Measurements from ENCODE around the gene NOVA2. TPM values are rescaled to one million over a fixed set of nuclear protein-coding genes. Genes with fewer than 3 reads are reported as not detected.

Gene NOVA2
- total RNA-seq, 4 donors from 2014 or later, result 0.67 to 5.1 (median 3.0) TPM

DNA sequence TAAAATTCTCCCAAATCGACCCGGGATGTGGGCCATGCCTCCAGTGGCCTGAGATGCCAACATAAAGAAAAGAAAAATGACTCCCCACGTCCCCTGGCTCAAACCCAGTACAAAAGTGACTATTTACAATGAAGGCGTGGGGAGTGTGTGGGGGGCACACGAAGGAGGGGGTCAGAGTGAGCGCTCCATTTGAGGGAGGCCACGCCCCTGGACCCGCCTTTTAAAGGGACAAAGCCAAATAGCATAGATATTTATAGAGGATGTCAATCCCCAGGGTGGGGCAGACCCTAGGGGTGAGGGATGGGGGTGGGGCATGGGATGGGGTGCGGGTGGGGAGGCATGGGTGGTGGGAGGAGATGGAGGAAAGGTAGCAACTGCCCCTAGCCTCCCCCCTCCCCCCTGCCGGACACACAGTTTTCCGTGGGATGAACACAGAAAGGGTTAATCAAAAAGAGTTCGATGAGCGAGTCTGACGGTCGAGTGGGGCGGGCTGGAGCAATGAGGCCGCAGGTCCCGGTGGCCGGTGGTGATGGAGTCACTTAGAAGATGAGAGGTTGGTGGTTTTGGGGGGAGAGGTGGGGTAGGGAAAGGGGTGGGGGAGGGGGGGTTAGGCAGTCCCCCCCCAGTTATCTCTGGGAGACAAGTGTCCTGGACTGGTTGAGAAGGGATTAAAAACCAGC, 39.0 kb downstream of the NOVA2 start:
- Histone ChIP-seq H3K36me3 (no peaks in the 10 kb centered on the region), H3K27me3 (peaks cover 92% of the 10 kb centered on the region), H3K4me1 (no peaks in the 10 kb centered on the region), H3K27ac (no peak overlapping the region), H3K9me3 (peaks cover 0 to 7% (median 0%) of the 10 kb centered on the region in 3 donors), H3K4me3 (no peak overlapping the region)
- no peak for ATAC-seq
- 20 to 32% methylated on average over 4 to 8 of the region's 19 CpGs for WGBS, 2 donors (ENCODE audit: low coverage in 1 of 2)
- no peak for TF ChIP-seq POLR2A (IDR thresholded peaks at IDR 0.05)
- TF ChIP-seq POLR2AphosphoS5 (IDR thresholded peaks at IDR 0.05), result no peak
- TF ChIP-seq EP300 (IDR thresholded peaks at IDR 0.05), result no peak
- TF ChIP-seq, protein P1, sequence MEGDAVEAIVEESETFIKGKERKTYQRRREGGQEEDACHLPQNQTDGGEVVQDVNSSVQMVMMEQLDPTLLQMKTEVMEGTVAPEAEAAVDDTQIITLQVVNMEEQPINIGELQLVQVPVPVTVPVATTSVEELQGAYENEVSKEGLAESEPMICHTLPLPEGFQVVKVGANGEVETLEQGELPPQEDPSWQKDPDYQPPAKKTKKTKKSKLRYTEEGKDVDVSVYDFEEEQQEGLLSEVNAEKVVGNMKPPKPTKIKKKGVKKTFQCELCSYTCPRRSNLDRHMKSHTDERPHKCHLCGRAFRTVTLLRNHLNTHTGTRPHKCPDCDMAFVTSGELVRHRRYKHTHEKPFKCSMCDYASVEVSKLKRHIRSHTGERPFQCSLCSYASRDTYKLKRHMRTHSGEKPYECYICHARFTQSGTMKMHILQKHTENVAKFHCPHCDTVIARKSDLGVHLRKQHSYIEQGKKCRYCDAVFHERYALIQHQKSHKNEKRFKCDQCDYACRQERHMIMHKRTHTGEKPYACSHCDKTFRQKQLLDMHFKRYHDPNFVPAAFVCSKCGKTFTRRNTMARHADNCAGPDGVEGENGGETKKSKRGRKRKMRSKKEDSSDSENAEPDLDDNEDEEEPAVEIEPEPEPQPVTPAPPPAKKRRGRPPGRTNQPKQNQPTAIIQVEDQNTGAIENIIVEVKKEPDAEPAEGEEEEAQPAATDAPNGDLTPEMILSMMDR (IDR thresholded peaks at IDR 0.05), result no peak

DNA sequence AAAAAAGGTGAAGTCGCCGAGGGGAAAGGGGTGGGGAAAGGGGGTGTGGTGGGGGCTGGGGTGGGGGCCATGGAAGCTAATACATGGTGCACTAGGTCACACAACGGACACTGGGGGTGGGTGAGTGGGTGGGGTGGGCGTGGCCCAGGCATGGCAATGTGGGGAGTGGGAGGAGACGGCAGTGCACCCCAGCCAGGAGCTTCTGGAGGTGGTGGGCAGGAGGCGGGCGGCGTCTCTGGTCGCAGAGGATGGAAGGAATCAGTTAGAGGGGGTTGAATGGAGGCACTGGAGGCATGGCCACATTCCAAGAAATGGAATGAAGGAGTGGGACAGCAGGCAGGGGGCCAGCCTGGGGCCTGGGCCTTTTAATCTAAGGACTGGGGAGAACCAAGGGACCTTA, 39.9 kb downstream of the NOVA2 start:
- Histone ChIP-seq H3K9me3 (peaks cover 0 to 7% (median 0%) of the 10 kb centered on the region in 3 donors), H3K36me3 (no peaks in the 10 kb centered on the region), H3K4me1 (no peaks in the 10 kb centered on the region), H3K4me3 (no peak overlapping the region), H3K27me3 (peaks cover 82% of the 10 kb centered on the region), H3K27ac (no peak overlapping the region)
- no peak for ATAC-seq
- WGBS, 2 donors (ENCODE audit: low coverage in 1 of 2), result 57 to 81% methylated on average over 4 to 9 of the region's 9 CpGs
- TF ChIP-seq POLR2AphosphoS5 (IDR thresholded peaks at IDR 0.05) (no peak), EP300 (IDR thresholded peaks at IDR 0.05) (no peak), POLR2A (IDR thresholded peaks at IDR 0.05) (no peak)
- TF ChIP-seq, protein P1 (IDR thresholded peaks at IDR 0.05), result no peak

GRCh38 chr19:45931055-45931454, 42.6 kb downstream of the NOVA2 start:
- Histone ChIP-seq H3K4me3 (no peak overlapping the region), H3K27ac (no peak overlapping the region), H3K4me1 (peaks cover 0 to 8% (median 0%) of the 10 kb centered on the region in 3 donors), H3K9me3 (no peaks in the 10 kb centered on the region), H3K36me3 (no peaks in the 10 kb centered on the region), H3K27me3 (peaks cover 55% of the 10 kb centered on the region)
- no peak for ATAC-seq
- 54 to 70% methylated on average over 2 to 3 of the region's 3 CpGs for WGBS, 2 donors (ENCODE audit: low coverage in 1 of 2)
- no peak for TF ChIP-seq POLR2AphosphoS5 (IDR thresholded peaks at IDR 0.05)
- TF ChIP-seq EP300 (IDR thresholded peaks at IDR 0.05), result no peak
- TF ChIP-seq, protein P1 (IDR thresholded peaks at IDR 0.05), result no peak
- TF ChIP-seq POLR2A (IDR thresholded peaks at IDR 0.05), result no peak

GRCh38 chr19:45929247-45929646, 44.4 kb downstream of the NOVA2 start:
- ATAC-seq, result no peak
- TF ChIP-seq POLR2AphosphoS5 (IDR thresholded peaks at IDR 0.05) (no peak), POLR2A (IDR thresholded peaks at IDR 0.05) (no peak), EP300 (IDR thresholded peaks at IDR 0.05) (no peak)
- TF ChIP-seq, protein P1 (IDR thresholded peaks at IDR 0.05), result no peak
- WGBS, 2 donors (ENCODE audit: low coverage in 1 of 2), result 58 to 100% methylated on average over 1 to 2 of the region's 2 CpGs
- Histone ChIP-seq H3K4me1 (peaks cover 0 to 8% (median 0%) of the 10 kb centered on the region in 3 donors), H3K27ac (no peak overlapping the region), H3K36me3 (no peaks in the 10 kb centered on the region), H3K9me3 (no peaks in the 10 kb centered on the region), H3K4me3 (no peak overlapping the region), H3K27me3 (peaks cover 37% of the 10 kb centered on the region)
